Loucy (cell line): ENCODE measurements around the gene INPPL1.

Experiments used
- CTCF ChIP-seq: fragments of 200-600 bp; sonication (generic); conservative IDR thresholded peaks from 2 replicates; pipeline ENCODE4 v1.5.1; 2014; ENCODE audit warnings: mild to moderate bottlenecking, antibody characterized with exemption, low read length
- EZH2phosphoT487 ChIP-seq: fragments of 200-600 bp; IDR thresholded peaks from 2 replicates; pipeline ENCODE4 v1.6.1; 2018; ENCODE audit warnings: antibody characterized with exemption, mild to moderate bottlenecking, moderate library complexity, borderline replicate concordance

GRCh38 chr11:72188267-72188666, 36.3 kb upstream of the INPPL1 start:
- TF ChIP-seq CTCF (no peak), EZH2phosphoT487 (no peak)
